Activated T-cell treated with anti-CD3 and anti-CD28 coated beads, Interleukin-2, amount 50 U/mL, for 24 hours (primary cell): ENCODE results near the gene DDAH1.

Source experiments
- DNase-seq: peaks from one replicate; pipeline ENCODE4 v3.0.0-alpha.2; 2020
- H3K27ac Mint-ChIP-seq: 2 replicates; pipeline ENCODE4 v1.8.0; 2020; ENCODE audit warnings: mild to moderate bottlenecking, mixed read lengths
- H3K27me3 Mint-ChIP-seq: 2 replicates; pipeline ENCODE4 v1.8.0; 2020; ENCODE audit warnings: mixed read lengths
- H3K36me3 Mint-ChIP-seq: 2 replicates; pipeline ENCODE4 v1.8.0; 2020; ENCODE audit warnings: low read depth, mixed read lengths
- H3K4me1 Mint-ChIP-seq: 2 replicates; pipeline ENCODE4 v1.8.0; 2020; ENCODE audit warnings: low read depth, mixed read lengths
- H3K4me3 Mint-ChIP-seq: 2 replicates; pipeline ENCODE4 v1.8.0; 2020; ENCODE audit warnings: mild to moderate bottlenecking, moderate library complexity, mixed read lengths
- H3K9me3 Mint-ChIP-seq: 2 replicates; pipeline ENCODE4 v1.8.0; 2020; ENCODE audit warnings: mixed read lengths

The DDAH1 gene

GRCh38 chr1:85406081-85406480 is 58.9 kb downstream of the DDAH1 start:
- no peaks in the 10 kb centered on the region for H3K9me3 Mint-ChIP-seq
- no peaks in the 10 kb centered on the region for H3K4me1 Mint-ChIP-seq
- no peak for DNase-seq
- H3K4me3 Mint-ChIP-seq = no peak overlapping the region
- H3K27ac Mint-ChIP-seq = no peak overlapping the region
- H3K36me3 Mint-ChIP-seq = no peaks in the 10 kb centered on the region
- no peaks in the 10 kb centered on the region for H3K27me3 Mint-ChIP-seq

GRCh38 chr1:85404408-85404807 is 60.6 kb downstream of the DDAH1 start:
- Mint-ChIP-seq H3K36me3 (no peaks in the 10 kb centered on the region), H3K27me3 (no peaks in the 10 kb centered on the region), H3K9me3 (no peaks in the 10 kb centered on the region), H3K4me3 (no peak overlapping the region), H3K4me1 (no peaks in the 10 kb centered on the region), H3K27ac (no peak overlapping the region)
- no peak for DNase-seq

GRCh38 chr1:85398391-85399064 is 66.4 kb downstream of the DDAH1 start:
- DNase-seq = no peak
- Mint-ChIP-seq H3K4me1 (no peaks in the 10 kb centered on the region), H3K9me3 (no peaks in the 10 kb centered on the region), H3K36me3 (no peaks in the 10 kb centered on the region), H3K27ac (no peak overlapping the region), H3K4me3 (no peak overlapping the region), H3K27me3 (no peaks in the 10 kb centered on the region)

DNA sequence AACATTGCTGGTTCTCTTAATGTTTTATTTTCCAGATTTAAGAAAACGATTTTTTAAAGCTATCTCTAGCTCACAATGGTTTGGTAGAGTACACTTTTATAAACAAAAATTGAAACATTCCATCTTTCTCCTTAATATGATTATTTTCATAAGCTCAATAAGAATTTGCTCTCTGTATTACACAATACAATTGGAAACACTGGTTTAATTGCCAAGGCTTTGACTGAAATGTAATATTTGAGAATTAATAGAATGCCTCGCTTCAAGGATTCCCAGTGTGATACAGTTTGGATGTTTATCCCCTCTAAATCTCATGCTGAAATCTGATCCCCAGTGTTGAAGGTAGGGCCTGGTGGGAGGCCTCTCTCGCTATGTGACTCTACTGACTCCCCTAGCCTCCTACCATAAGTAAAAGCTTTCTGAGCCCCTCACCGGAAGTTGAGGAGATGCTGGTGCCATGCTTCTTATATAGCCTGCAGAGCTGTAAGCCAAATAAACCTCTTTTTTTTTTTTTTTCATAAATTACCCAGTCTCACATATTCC is 67.4 kb downstream of the DDAH1 start:
- H3K27ac Mint-ChIP-seq = peak overlapping the region; percentile 47

DNA sequence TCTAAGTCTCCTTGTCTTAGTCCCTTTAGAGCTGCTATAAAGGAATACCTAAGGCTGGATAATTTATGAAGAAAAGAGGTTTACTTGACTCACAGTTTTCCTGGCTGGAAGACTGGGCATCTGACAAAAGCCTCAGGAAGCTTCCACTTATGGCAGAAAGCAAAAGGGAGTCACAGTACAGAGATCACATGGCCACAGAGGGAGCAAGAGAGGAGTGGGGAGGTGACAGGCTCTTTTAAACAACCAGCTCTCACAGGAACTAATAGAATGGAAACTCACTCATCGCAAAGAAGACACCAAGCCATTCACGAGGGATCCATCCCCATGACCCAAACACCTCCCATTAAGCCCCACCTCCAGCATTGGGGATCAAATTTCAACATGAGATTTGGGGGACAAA is 68.8 kb downstream of the DDAH1 start:
- no peaks in the 10 kb centered on the region for H3K27me3 Mint-ChIP-seq
- H3K36me3 Mint-ChIP-seq = no peaks in the 10 kb centered on the region
- no peaks in the 10 kb centered on the region for H3K4me1 Mint-ChIP-seq
- DNase-seq = no peak
- no peaks in the 10 kb centered on the region for H3K9me3 Mint-ChIP-seq
- no peak overlapping the region for H3K27ac Mint-ChIP-seq
- no peak overlapping the region for H3K4me3 Mint-ChIP-seq

More for the DNA sequence above, 67.4 kb downstream of the DDAH1 start:
- H3K9me3 Mint-ChIP-seq = no peaks in the 10 kb centered on the region
- no peak for DNase-seq
- no peaks in the 10 kb centered on the region for H3K27me3 Mint-ChIP-seq
- H3K4me3 Mint-ChIP-seq = no peak overlapping the region
- no peaks in the 10 kb centered on the region for H3K4me1 Mint-ChIP-seq
- no peaks in the 10 kb centered on the region for H3K36me3 Mint-ChIP-seq

DNA sequence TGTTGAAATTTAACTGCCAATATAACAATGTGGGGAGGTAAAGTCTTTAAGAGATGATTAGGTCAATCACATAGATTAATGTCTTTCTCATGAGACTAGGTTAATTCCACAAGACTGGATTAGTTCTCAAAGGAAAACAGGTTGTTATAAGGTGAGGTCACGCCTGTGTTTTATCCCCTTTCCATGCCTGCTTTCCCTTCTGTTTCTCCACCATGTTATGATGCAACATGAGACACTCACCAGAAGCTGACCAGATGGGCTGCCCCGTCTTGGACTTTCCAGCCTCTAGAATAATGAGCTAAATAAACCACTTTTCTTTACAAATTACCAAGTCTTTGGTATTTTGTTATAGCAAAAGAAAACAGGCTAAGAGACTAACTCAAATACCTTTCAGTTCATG is 70.8 kb downstream of the DDAH1 start:
- no peak for DNase-seq
- Mint-ChIP-seq H3K27me3 (peaks cover 9% of the 10 kb centered on the region), H3K9me3 (no peaks in the 10 kb centered on the region), H3K27ac (no peak overlapping the region), H3K36me3 (no peaks in the 10 kb centered on the region), H3K4me1 (no peaks in the 10 kb centered on the region), H3K4me3 (no peak overlapping the region)

- no peaks in the 10 kb centered on the region for H3K9me3 Mint-ChIP-seq
Measured at GRCh38 chr1:85393490-85393889, 71.5 kb downstream of the DDAH1 start.

DNA sequence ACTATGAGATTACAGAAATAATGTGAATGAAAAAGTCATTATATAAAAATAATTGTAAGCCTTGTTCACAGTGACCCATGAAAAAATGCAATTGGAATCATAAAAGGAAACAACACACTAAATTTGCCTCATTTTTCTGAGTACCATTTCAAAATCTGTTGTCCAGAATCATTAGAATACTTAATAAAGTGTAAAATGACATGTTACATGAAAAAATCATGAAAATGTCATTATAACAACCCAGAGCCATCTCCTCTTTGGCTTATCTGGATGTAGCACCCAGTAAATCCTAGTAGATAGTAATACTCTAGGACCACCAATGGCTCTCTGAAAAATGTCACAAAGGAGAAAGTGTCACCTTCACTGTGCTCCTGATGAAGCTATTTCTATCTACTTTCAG is 76.5 kb downstream of the DDAH1 start:
- Mint-ChIP-seq H3K4me1 (no peaks in the 10 kb centered on the region), H3K27me3 (peaks cover 27% of the 10 kb centered on the region), H3K27ac (no peak overlapping the region), H3K36me3 (no peaks in the 10 kb centered on the region), H3K9me3 (peaks cover 8% of the 10 kb centered on the region), H3K4me3 (no peak overlapping the region)
- no peak for DNase-seq

More at GRCh38 chr1:85393490-85393889, 71.5 kb downstream of the DDAH1 start:
- no peak overlapping the region for H3K27ac Mint-ChIP-seq
- no peaks in the 10 kb centered on the region for H3K4me1 Mint-ChIP-seq
- H3K36me3 Mint-ChIP-seq = no peaks in the 10 kb centered on the region
- H3K27me3 Mint-ChIP-seq = peaks cover 12% of the 10 kb centered on the region
- no peak for DNase-seq
- H3K4me3 Mint-ChIP-seq = no peak overlapping the region

GRCh38 chr1:85387781-85388180 is 77.2 kb downstream of the DDAH1 start:
- Mint-ChIP-seq H3K27me3 (peaks cover 27% of the 10 kb centered on the region), H3K9me3 (peaks cover 11% of the 10 kb centered on the region), H3K27ac (no peak overlapping the region), H3K4me3 (no peak overlapping the region), H3K36me3 (no peaks in the 10 kb centered on the region), H3K4me1 (no peaks in the 10 kb centered on the region)
- DNase-seq = no peak

DNA sequence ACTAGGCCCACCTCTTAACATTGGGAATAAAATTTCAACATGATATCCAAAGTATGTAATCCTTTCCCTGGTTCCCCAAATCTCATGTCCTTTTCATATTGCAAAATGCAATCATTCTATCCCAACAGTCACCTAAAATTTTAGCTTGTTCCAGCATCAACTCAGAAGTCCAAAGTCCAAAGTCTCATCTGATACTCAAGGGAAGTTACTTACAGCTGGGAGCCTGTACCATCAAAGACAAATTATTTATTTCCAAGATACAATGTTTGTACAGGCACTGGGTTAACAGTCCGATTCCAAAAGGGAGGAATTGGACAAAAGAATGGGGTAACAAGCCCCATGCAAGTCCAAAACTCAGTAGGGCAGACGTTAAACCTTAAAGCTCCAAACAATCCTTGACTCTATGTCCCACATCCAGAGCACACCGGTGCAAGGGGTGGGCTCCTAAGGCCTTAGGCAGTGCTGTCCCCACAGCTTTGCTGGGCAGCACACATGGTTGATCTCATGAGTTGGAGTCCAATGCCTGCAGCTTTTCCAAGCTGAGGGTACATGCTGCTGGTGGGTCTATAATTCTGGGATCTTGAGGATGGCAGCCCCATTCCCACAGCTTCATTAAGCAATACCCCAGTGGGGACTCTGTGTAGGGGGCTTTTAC is 78.8 kb downstream of the DDAH1 start:
- H3K4me1 Mint-ChIP-seq = no peaks in the 10 kb centered on the region
- no peaks in the 10 kb centered on the region for H3K36me3 Mint-ChIP-seq
- peaks cover 27% of the 10 kb centered on the region for H3K27me3 Mint-ChIP-seq
- no peak overlapping the region for H3K27ac Mint-ChIP-seq
- H3K9me3 Mint-ChIP-seq = peaks cover 13% of the 10 kb centered on the region
- no peak overlapping the region for H3K4me3 Mint-ChIP-seq
- DNase-seq = no peak

- no peak overlapping the region for H3K4me3 Mint-ChIP-seq
- no peaks in the 10 kb centered on the region for H3K36me3 Mint-ChIP-seq
- H3K4me1 Mint-ChIP-seq = no peaks in the 10 kb centered on the region
- no peak overlapping the region for H3K27ac Mint-ChIP-seq
- no peak for DNase-seq
- peaks cover 14% of the 10 kb centered on the region for H3K27me3 Mint-ChIP-seq
- H3K9me3 Mint-ChIP-seq = peaks cover 6% of the 10 kb centered on the region
Measured at GRCh38 chr1:85379203-85380136, 85.5 kb downstream of the DDAH1 start.

DNA sequence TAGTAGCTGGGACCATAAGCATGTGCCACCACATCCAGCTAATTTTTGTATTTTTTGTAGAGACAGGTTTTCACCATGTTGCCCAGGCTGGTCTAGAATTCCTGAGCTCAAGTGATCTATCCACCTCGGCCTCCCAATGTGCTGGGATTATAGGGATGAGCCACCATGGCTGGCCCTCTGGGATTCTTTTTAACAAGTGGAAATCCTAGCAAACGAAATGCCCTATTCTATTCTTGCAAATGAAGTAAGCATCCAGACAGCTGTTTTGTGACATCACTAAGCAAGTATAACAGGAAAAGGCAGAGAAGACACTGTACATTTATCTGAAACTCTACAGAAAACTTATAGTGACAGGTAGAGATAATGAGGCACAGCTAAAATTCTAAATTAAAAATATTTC is 86.4 kb downstream of the DDAH1 start:
- H3K27ac Mint-ChIP-seq = no peak overlapping the region
- peaks cover 18% of the 10 kb centered on the region for H3K27me3 Mint-ChIP-seq
- no peak overlapping the region for H3K4me3 Mint-ChIP-seq
- no peak for DNase-seq
- H3K36me3 Mint-ChIP-seq = no peaks in the 10 kb centered on the region
- H3K4me1 Mint-ChIP-seq = no peaks in the 10 kb centered on the region
- H3K9me3 Mint-ChIP-seq = peaks cover 6% of the 10 kb centered on the region

DNA sequence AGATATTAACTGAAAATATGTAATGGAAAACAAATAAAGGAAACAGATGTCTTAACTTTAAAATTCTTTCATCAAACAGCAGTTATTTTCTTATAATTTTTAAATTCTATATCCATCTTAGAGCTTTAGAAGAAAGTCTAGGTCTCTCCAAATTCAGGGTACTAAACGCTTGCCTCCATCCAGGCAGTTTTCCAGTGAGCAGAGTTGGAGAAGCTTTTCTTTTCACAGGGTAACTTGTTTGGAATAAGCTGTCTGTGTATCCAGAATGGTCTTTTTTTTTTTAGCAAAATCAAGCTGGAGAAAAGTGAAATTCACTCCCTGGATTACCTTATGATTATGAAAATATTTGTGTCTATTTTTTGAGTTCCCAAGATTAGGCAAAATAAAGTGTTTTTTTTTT is 88.6 kb downstream of the DDAH1 start:
- no peaks in the 10 kb centered on the region for H3K4me1 Mint-ChIP-seq
- H3K27ac Mint-ChIP-seq = no peak overlapping the region
- H3K9me3 Mint-ChIP-seq = no peaks in the 10 kb centered on the region
- DNase-seq = no peak
- H3K36me3 Mint-ChIP-seq = no peaks in the 10 kb centered on the region
- H3K4me3 Mint-ChIP-seq = no peak overlapping the region
- peaks cover 23% of the 10 kb centered on the region for H3K27me3 Mint-ChIP-seq

DNA sequence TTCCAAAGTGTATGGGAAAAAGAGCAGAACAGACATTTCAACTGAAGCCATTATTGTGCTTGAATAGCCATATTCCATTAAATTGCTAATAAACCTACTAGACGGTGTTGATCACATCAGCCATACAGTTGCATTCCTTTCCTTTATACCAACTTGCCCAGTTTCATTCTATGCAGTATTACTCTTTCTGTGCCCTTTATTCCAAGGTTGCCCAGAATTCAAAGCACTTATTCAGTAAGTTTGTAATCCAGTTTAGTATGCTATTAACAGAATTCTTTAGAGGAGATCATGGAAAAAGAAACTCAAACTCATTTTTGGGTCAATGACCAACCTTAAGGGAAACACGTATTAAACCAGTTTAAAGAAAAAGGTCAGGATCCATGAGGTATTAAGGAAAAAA is 89.5 kb downstream of the DDAH1 start:
- no peak overlapping the region for H3K27ac Mint-ChIP-seq
- H3K4me3 Mint-ChIP-seq = no peak overlapping the region
- H3K36me3 Mint-ChIP-seq = no peaks in the 10 kb centered on the region
- H3K9me3 Mint-ChIP-seq = no peaks in the 10 kb centered on the region
- H3K27me3 Mint-ChIP-seq = peaks cover 23% of the 10 kb centered on the region
- no peak for DNase-seq
- no peaks in the 10 kb centered on the region for H3K4me1 Mint-ChIP-seq
